EH (cell line): Measurements from ENCODE around the gene XRCC3.

Experiments used
- DNase-seq: peaks from one replicate; pipeline ENCODE4 v3.0.0-alpha.2; 2015; ENCODE audit warnings: low read depth

Gene XRCC3

GRCh38 chr14:103668117-103668516, 47.1 kb downstream of the XRCC3 start:
- no peak for DNase-seq

GRCh38 chr14:103667671-103668070, 47.6 kb downstream of the XRCC3 start:
- DNase-seq, result no peak

DNA sequence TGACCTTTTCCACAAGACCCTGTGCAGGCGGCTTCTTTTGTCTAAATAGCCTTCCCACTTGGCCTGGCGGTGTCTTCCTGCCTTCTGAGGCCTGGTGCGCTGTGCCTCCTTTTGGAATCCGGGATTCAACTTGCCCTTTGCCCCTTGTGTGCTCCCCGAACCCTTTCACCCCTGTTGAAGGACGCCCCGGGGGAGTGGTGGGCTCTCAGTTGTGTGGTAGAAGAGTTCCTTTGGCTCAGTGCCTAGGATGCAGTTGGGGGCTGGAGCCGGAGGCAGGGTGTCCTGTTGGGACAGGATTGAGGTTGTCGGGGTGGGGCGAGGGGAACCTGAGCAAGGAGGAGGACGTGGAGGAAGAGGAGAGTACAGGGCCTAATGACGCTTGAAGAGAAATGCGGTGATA, 51.7 kb downstream of the XRCC3 start:
- no peak for DNase-seq

- no peak for DNase-seq
Measured at GRCh38 chr14:103662591-103662990, 52.7 kb downstream of the XRCC3 start.

DNA sequence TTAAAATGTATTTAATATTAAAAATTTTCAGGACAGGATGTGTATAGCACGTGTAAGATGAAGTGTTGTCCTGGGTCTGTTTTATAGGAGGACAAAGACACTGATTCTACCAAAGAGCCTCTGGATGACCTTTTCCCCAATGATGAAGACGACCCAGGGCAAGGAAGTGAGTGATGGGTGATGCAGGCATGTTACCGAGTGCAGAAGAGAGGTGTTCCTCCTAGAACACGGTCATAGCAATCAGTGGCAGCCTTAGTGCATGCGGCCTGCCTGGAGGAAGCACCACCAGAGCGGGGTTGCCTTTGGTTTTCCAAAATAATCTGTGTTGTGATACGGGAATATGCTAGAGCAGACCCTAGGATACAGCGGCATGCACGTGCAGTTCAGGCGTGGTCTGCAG, 53.2 kb downstream of the XRCC3 start:
- DNase-seq, result no peak

- no peak for DNase-seq
Measured at GRCh38 chr14:103659631-103660030, 55.6 kb downstream of the XRCC3 start.

GRCh38 chr14:103657471-103657870, 57.8 kb downstream of the XRCC3 start:
- DNase-seq, result peak; percentile 73

DNA sequence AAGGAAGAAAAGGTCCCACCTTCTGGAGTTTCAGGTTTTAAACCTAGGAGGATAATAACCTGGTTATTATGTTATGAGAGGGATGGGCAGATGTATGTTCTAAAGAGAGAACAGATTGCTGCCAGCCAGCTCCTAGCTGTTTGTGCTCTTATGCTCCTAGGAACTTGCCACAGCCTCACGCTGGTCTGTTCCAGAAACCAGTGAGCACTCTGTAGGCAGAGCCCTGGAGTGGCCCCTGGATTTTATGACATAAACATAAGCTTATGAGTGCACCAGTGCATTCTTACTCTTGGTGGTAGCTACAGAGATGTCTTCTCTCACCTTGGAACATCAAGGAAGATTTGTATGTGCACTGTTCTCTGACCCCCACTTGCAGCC, 58.5 kb downstream of the XRCC3 start:
- DNase-seq, result no peak

- no peak for DNase-seq
Measured at GRCh38 chr14:103656031-103656755, 59.1 kb downstream of the XRCC3 start.

DNA sequence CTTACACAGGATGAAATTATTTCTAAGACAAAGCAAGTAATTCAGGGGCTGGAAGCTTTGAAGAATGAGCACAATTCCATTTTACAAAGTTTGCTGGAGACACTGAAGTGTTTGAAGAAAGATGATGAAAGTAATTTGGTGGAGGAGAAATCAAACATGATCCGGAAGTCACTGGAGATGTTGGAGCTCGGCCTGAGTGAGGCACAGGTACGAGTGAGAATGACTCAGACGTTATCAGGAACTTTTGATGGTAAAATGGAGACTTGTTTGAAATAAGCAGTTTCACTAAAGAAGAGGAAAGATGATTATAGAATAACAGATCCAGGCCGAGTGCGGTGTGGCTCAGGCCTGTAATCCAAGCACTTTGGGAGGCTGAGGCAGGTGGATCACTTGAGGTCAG, 60.6 kb downstream of the XRCC3 start:
- DNase-seq, result no peak

- DNase-seq, result no peak
Measured at GRCh38 chr14:103653805-103654204, 61.4 kb downstream of the XRCC3 start.

DNA sequence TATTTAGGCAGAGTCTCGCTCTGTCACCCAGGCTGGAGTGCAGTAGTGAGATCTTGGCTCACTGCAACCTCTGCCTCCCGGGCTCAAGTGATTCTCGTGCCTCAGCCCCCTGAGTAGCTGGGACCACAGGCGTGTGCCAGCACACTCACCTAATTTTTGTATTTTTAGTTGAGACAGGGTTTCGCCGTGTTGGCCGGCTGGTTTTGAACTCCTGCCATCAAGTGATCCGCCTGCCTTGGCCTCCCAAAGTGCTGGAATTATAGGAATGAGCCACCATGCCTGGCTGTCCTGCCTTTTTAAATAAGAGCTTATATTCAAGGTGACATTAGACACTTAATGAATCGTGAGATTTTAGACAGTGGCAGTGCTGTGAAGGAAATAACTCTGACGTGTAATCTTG, 61.9 kb downstream of the XRCC3 start:
- DNase-seq, result peak; percentile 73

GRCh38 chr14:103652806-103653205, 62.4 kb downstream of the XRCC3 start:
- no peak for DNase-seq

DNA sequence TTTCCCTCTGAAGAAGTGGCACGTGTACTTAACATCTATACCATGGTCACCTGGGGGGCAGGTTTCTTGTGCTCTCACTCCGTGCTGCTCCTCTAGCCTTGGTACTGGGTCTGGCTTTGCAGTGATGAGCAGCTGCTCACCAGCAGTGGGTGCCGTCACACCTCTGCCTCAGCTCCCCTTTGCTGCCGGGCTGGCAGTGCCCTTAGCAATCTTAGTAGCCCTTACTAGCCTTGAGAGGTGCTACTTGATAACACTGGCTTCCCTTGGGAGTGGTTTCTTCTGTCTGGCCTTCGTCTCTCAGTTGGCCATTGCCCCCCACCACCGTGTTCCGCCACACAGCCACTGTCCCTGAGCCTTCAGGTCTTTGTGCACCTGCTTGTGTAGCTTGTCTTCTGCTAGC, 63.7 kb downstream of the XRCC3 start:
- DNase-seq, result no peak

DNA sequence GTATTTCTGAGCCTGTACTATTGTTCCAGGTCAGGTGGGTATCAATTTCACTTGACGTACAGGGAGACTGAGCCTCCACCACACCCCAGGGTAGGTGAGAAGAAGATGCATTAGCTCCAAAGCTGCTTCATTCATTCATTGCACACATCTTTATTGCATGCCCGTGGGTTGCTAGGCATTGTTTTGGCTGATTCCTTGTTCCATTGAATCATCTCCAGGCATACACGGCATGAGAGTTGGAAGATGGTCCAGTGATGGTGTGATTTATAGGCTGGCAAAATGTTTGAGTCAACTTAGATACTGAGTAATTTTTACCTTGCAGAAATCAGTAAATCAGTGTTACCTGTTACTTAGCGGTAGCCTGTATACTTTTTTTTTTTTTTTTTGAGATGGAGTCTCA, 65.0 kb downstream of the XRCC3 start:
- DNase-seq, result no peak

GRCh38 chr14:103649001-103649400, 66.2 kb downstream of the XRCC3 start:
- no peak for DNase-seq
